Measurements from ENCODE around the gene RPS15A.
"Not testable (repeated sequence)": the region's sequence is repeated elsewhere in the genome, so short reads cannot be mapped to it uniquely, and the experiment has no call there.

The RPS15A gene

DNA sequence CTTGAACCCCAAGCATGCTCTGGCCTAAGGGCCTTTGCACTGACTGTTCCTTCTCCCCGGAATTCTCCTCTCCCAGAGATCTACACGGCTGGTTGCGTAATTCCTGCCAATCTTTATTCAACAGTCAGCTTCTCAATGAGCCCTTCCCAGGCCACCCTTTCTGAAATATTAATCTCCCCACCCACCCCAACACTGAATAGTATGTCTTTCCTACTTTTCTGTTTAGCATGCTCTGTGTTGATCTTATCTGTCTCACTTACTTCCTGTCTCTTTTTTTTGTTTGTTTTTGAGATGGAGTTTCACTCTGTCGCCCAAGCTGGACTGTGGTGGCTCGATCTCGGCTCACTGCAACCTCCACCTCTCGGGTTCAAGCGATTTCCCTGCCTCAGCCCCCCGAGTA lies 33.5 kb downstream of the RPS15A start:
- DNase-seq (ENCODE audit: low read depth in 3 of 3), result not testable (repeated sequence)

DNA sequence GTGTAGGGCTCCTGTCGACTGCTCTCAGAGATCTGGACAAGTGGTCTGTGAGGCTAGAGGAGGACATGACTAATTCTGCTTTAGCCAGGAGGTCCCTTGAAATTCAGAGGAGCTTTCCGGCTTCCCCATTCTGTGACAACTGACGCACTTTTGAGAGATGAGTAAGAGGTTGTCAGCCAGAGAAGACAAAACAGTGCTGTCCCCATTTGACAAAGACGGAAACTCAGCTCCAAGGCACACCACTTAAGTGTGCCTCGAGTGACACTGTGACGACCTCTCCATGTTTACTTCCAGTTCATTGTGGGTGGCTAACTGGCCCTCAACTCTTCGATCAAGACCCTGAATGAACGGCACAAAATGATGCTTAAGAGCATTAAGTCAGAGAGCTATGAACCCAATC lies 47.3 kb downstream of the RPS15A start:
- not testable (repeated sequence) for DNase-seq (ENCODE audit: low read depth in 3 of 3)

DNA sequence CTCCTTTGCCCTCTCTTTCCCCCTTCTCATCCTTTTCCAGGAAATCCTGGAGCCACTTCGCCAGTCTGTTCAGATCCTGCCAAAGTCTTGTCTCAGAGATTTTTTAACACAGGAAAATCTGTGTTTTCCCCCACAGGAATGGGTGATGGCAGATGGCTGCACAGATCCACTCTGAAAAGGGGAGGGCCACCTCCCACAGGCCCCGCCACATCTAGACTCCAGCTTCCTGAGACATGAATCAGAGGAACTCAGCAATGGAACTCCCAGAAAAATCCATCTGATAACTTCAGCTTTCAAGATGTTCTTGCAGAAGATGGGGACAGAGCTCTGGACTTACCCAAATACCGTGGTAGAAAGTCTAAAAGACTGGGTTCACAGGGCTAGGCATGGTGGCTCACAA lies 50.1 kb downstream of the RPS15A start:
- not testable (repeated sequence) for DNase-seq (ENCODE audit: low read depth in 3 of 3)

DNA sequence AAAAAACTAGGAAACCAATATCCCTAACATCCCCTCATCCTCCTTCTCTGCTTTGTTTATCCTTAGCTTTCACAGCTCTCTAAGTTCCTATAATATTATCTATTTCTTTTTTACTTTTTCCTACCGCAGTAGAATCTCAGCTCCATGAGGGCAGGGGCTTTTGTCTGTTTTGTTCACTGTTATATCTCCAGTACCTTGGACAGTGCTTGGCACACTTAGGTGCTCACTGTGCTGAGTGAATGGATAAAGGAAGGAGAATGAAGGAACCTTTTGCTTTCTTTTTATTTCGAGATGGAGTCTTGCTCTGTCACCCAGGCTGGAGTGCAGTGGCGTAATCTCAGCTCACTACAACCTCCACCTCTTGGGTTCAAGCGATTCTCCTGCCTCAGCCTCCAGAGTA lies 51.4 kb downstream of the RPS15A start:
- not testable (repeated sequence) for DNase-seq (ENCODE audit: low read depth in 3 of 3)

DNA sequence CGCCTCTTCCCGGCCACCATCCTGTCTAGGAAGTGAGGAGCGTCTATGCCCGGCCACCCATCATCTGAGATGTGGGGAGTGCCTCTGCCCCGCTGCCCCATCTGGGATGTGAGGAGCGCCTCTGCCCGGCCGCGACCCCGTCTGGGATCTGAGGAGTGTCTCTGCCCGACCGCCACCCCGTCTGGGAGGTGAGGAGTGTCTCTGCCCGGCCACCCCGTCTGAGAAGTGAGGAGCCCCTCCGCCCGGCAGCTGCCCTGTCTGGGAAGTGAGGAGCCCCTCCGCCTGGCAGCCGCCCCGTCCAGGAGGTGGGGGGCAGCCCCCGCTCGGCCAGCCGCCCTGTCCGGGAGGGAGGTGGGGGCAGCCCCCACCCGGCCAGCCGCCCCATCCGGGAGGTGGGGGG lies 55.9 kb downstream of the RPS15A start:
- not testable (repeated sequence) for DNase-seq (ENCODE audit: low read depth in 3 of 3)
